ENCODE results near the gene PHACTR1. TPM values are rescaled to one million over a fixed set of nuclear protein-coding genes. Genes with fewer than 3 reads are reported as not detected.
A peak's percentile ranks its signal among the peaks of the same experiment; 100 is the strongest.

The PHACTR1 gene
- total and polyA plus RNA-seq, 2 experiments from 2014 or later: 11.2 to 33.9 TPM

- Histone ChIP-seq H3K36me3 (no peaks in the 10 kb centered on the region), H3K9me3 (ENCODE audit: low read depth) (no peaks in the 10 kb centered on the region), H3K27ac (no peak overlapping the region), H3K27me3 (no peaks in the 10 kb centered on the region), H3K4me1 (ENCODE audit: low read depth) (peaks cover 47% of the 10 kb centered on the region), H3K4me3 (no peak overlapping the region)
- DNase-seq (ENCODE audit: low read depth in 1 of 2, low spot score in 1 of 2): peak in 1 of 2 donors; percentile 8
- TF ChIP-seq CTCF (IDR thresholded peaks at IDR 0.05; ENCODE audit: low read depth, low read length): no peak
Measured at GRCh38 chr6:13077117-13077516, 360.6 kb downstream of the PHACTR1 start.

GRCh38 chr6:13079096-13079723 lies 362.6 kb downstream of the PHACTR1 start:
- Histone ChIP-seq H3K4me3 (no peak overlapping the region), H3K36me3 (no peaks in the 10 kb centered on the region), H3K27me3 (no peaks in the 10 kb centered on the region), H3K4me1 (ENCODE audit: low read depth) (peaks cover 47% of the 10 kb centered on the region), H3K9me3 (ENCODE audit: low read depth) (no peaks in the 10 kb centered on the region), H3K27ac (no peak overlapping the region)
- DNase-seq (ENCODE audit: low read depth in 1 of 2, low spot score in 1 of 2): no peak
- TF ChIP-seq CTCF (IDR thresholded peaks at IDR 0.05; ENCODE audit: low read depth, low read length): no peak

DNA sequence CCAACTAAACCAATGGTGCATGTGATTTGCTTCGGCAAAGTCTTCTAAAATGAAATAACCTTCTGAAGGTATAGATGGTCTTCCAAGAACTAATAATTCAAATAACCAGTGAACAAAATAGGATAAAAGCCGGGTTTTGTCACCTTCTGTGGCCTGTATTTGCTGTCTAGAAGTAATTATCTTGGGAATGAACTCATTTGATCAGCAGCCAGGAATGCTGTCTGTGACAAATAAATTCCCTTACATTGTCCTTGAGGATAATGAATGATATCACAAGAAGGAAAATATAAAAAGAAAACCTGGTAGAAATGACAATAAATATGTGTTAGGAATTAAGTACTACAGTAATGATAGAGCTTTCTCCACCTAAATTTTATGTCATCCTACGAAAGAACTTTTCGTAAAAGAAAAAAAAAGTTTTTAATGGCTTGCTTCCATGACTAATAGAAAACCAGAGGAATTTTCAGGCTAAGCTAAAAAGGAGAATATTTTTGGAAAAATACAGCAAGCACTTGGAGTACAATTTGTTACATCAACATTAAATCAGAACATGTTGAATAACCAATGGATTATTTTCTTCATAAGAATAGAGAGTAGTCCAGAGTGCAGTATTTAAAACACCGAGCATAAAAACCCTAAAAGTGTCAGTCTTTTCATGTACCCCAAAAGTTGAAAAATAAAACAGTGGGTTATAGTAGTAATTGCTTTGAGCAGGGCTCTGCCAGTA lies 364.1 kb downstream of the PHACTR1 start:
- no peaks in the 10 kb centered on the region for H3K27me3 ChIP-seq

DNA sequence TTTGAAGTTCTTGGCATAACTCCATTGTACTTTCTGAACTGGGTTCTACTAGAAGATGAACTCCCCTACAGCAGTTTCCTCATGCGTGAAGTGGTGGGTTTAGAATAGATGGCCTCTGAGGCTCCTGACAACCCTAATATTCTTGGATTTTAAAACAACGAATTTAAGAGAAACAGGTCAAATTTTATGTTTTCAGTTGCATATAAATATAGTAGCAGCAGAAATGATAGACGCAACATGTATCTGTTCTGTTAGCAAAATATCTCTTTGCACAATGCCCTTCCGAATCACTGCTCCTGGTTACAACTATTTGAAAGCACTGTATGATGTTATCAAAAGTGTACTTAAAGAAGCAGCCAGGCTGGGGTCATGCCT lies 364.6 kb downstream of the PHACTR1 start:
- H3K4me1 ChIP-seq (ENCODE audit: low read depth): peaks cover 29% of the 10 kb centered on the region
- DNase-seq (ENCODE audit: low read depth in 1 of 2, low spot score in 1 of 2): no peak
- no peak overlapping the region for H3K27ac ChIP-seq
- H3K27me3 ChIP-seq: no peaks in the 10 kb centered on the region
- H3K36me3 ChIP-seq: no peaks in the 10 kb centered on the region
- no peak overlapping the region for H3K4me3 ChIP-seq
- no peak for TF ChIP-seq CTCF (IDR thresholded peaks at IDR 0.05; ENCODE audit: low read depth, low read length)
- H3K9me3 ChIP-seq (ENCODE audit: low read depth): no peaks in the 10 kb centered on the region

More for the DNA sequence above, 364.1 kb downstream of the PHACTR1 start:
- Histone ChIP-seq H3K4me1 (ENCODE audit: low read depth) (peaks cover 34% of the 10 kb centered on the region), H3K9me3 (ENCODE audit: low read depth) (no peaks in the 10 kb centered on the region), H3K4me3 (no peak overlapping the region), H3K36me3 (no peaks in the 10 kb centered on the region), H3K27ac (no peak overlapping the region)
- TF ChIP-seq CTCF (IDR thresholded peaks at IDR 0.05; ENCODE audit: low read depth, low read length): no peak
- no peak for DNase-seq (ENCODE audit: low read depth in 1 of 2, low spot score in 1 of 2)

- peak in 1 of 2 donors; percentile 67 for DNase-seq (ENCODE audit: low read depth in 1 of 2, low spot score in 1 of 2)
Measured at GRCh38 chr6:13089296-13089994, 372.9 kb downstream of the PHACTR1 start.

More at GRCh38 chr6:13089296-13089994, 372.9 kb downstream of the PHACTR1 start:
- H3K4me1 ChIP-seq (ENCODE audit: low read depth): peaks cover 7% of the 10 kb centered on the region
- no peak overlapping the region for H3K27ac ChIP-seq
- H3K27me3 ChIP-seq: no peaks in the 10 kb centered on the region
- H3K36me3 ChIP-seq: no peaks in the 10 kb centered on the region
- no peak overlapping the region for H3K4me3 ChIP-seq
- H3K9me3 ChIP-seq (ENCODE audit: low read depth): no peaks in the 10 kb centered on the region
- TF ChIP-seq CTCF (IDR thresholded peaks at IDR 0.05; ENCODE audit: low read depth, low read length): no peak
